Placental pericyte (primary cell): ENCODE measurements around the gene ARGLU1. TPM values are rescaled to one million over a fixed set of nuclear protein-coding genes. Genes with fewer than 3 reads are reported as not detected.

Source experiments
- total RNA-seq: library from RNA; depleted of rRNA; stranded (reverse); fragments of >200 nt; gene quantifications from 2 replicates; pipeline ENCODE4 v1.2.3, GENCODE V29; 2012

The ARGLU1 gene, protein sequence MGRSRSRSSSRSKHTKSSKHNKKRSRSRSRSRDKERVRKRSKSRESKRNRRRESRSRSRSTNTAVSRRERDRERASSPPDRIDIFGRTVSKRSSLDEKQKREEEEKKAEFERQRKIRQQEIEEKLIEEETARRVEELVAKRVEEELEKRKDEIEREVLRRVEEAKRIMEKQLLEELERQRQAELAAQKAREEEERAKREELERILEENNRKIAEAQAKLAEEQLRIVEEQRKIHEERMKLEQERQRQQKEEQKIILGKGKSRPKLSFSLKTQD
- total RNA-seq, result 35.9 and 44.1 TPM in 2 replicates

DNA sequence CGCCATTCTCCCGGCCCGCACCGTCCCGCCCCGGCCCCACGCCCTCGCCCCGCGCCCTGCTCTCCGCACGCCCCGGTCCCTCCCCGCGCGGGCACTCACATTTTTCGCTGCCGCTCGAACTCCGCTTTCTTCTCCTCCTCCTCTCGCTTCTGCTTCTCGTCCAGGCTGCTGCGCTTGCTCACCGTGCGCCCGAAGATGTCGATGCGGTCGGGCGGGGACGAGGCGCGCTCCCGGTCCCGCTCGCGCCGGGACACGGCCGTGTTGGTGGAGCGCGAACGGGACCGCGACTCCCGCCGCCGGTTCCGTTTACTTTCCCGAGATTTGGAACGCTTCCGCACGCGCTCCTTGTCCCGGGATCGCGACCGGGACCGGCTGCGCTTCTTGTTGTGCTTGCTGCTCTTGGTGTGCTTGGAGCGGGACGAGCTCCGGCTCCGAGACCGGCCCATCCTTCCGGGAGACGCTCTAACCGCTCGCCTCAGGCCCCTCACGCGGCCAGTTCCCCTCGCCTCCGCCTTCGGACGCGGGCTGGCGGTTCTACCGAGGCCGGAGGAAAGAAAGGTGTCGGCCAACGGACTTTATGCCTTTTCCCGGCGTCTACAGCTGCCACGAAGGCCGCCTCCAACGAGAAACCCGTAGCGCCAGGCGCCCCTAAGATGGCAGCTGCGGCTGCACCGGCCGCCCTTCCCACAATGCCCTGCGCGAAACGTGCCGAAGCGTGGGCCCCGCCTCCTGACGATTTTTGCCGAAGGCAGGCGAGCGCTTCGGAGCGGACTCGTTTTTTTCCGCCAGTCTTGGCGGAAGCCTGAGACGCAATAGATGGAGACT lies at the start of gene ARGLU1:
TSS of gene ARGLU1 (minus strand) at position 664 of the 825 bp plus-strand sequence. CDS start at position 446, 218 bp downstream.

DNA sequence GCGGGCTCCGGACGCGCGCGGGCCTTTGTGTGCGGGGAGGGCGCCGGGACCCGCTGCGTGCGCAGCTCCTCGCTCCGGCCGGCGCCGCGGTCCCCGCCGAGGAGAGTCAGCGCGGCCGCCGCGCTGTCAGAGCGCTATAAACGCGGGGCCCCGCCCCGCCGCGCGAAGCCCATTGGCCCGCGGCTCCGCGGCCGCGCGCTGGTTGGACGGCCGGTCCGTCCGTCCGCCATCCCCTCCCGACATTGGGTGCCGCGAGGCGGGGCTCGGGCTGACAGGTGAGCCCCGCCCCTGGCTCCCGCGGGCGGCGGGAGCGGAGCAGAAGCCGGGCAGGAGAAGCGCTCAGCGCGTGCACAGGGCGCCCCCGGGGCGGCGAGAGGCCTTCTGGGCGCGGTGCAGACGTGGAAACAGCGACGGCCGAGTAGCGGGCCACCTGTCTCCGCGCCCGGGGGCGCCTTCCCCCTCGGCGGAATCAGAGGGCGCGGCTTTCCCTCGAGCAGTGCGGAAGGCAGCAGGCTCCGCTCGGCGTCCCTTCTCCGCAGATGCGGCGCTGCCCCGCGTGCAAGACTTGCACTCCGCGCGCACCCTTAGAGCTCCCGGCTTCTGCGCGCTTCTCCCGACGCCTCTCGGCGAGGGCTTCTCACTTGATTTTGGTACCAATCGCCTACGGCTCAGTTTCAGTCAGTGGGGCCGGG lies 32.2 kb downstream of the ARGLU1 start, which contains the start of gene EFNB2:
TSS of gene EFNB2 (minus strand) at position 111 of the 692 bp plus-strand sequence. CDS start 698 bp downstream, outside the sequence.

Other genes starting within 250 kb of the ARGLU1 start
- gene EFNB2, start 32.5 kb downstream of the ARGLU1 start, total RNA-seq, result 2.2 and 28.2 TPM in 2 replicates